CD14-positive monocyte (primary cell): ENCODE measurements around the gene PRXL2C. TPM values are rescaled to one million over a fixed set of nuclear protein-coding genes. Genes with fewer than 3 reads are reported as not detected.

Source experiments
- DNase-seq, 3 donors: peaks; one replicate each; pipeline ENCODE4 v3.0.0-alpha.2; 2011 to 2022
- H2AFZ ChIP-seq: 2 replicates; pipeline ENCODE4 v1.6.0; 2012; ENCODE audit warnings: mild to moderate bottlenecking, low read depth, low read length, inconsistent platforms; ENCODE audit not compliant: insufficient read depth, poor library complexity, severe bottlenecking
- H3K27ac ChIP-seq, 2 donors: 1 replicate in 1 of 2; 2 replicates in 1 of 2; pipeline ENCODE4 v1.5.1; 2012 to 2013; ENCODE audit warnings: low read length in 2 of 2, control low read depth in 1 of 2, inconsistent platforms in 1 of 2, low read depth in 1 of 2, mild to moderate bottlenecking in 1 of 2
- H3K27me3 ChIP-seq, 2 donors: one replicate each; pipeline versions ENCODE4 v1.6.0 to v1.6.1; 2011 to 2013; ENCODE audit warnings: low read length in 2 of 2; ENCODE audit not compliant: control insufficient read depth in 2 of 2, insufficient read depth in 2 of 2
- H3K36me3 ChIP-seq, 2 donors: replicated peaks in 1 of 2; 1 replicate in 1 of 2; 2 replicates in 1 of 2; pipeline versions ENCODE4 v1.5.1 to v1.6.1; 2012 to 2013; ENCODE audit warnings: low read length in 2 of 2, control low read depth in 1 of 2, inconsistent platforms in 1 of 2, mild to moderate bottlenecking in 1 of 2; ENCODE audit not compliant: insufficient read depth in 2 of 2, control insufficient read depth in 1 of 2
- H3K4me1 ChIP-seq, 2 donors: 1 replicate in 1 of 2; 2 replicates in 1 of 2; pipeline versions ENCODE4 v1.5.1 to v1.6.1; 2012 to 2013; ENCODE audit warnings: low read length in 2 of 2, control low read depth in 1 of 2, inconsistent platforms in 1 of 2, mild to moderate bottlenecking in 1 of 2, moderate library complexity in 1 of 2; ENCODE audit not compliant: insufficient read depth in 2 of 2, control insufficient read depth in 1 of 2
- H3K4me2 ChIP-seq: replicated peaks from 2 replicates; pipeline ENCODE3; 2012; ENCODE audit warnings: low read length, moderate library complexity, mild to moderate bottlenecking; ENCODE audit not compliant: poor library complexity, severe bottlenecking; ENCODE audit errors: extremely low read depth
- H3K4me3 ChIP-seq, 3 experiments: fragments of 200-600 bp in 1 of 3; sonication (generic) in 1 of 3; replicated peaks in 1 of 3; 1 replicate in 2 of 3; 2 replicates in 1 of 3; pipeline ENCODE4 v1.5.1; 2011 to 2013; ENCODE audit warnings: low read length in 3 of 3, mild to moderate bottlenecking in 3 of 3, control low read depth in 2 of 3, low read depth in 2 of 3, inconsistent platforms in 1 of 3, moderate library complexity in 1 of 3
- H3K79me2 ChIP-seq: 2 replicates; pipeline ENCODE4 v1.6.0; 2012; ENCODE audit warnings: mild to moderate bottlenecking, control low read depth, inconsistent platforms, low read length, moderate library complexity; ENCODE audit not compliant: insufficient read depth
- H3K9ac ChIP-seq: 2 replicates; pipeline ENCODE4 v1.6.0; 2017; ENCODE audit warnings: low read length, mild to moderate bottlenecking; ENCODE audit not compliant: insufficient read depth, poor library complexity, severe bottlenecking
- H3K9me3 ChIP-seq, 2 donors: replicated peaks in 1 of 2; 1 replicate in 1 of 2; 2 replicates in 1 of 2; pipeline versions ENCODE4 v1.5.1 to v1.6.1; 2012 to 2013; ENCODE audit warnings: low read length in 2 of 2, control low read depth in 1 of 2; ENCODE audit not compliant: control insufficient read depth in 1 of 2, insufficient read depth in 1 of 2
- H4K20me1 ChIP-seq: 2 replicates; pipeline ENCODE4 v1.6.0; 2012; ENCODE audit warnings: mild to moderate bottlenecking, low read length, control low read depth, moderate library complexity; ENCODE audit not compliant: insufficient read depth
- H3K27ac Mint-ChIP-seq, 7 donors: one replicate each; pipeline ENCODE4 v1.8.0; 2020; ENCODE audit warnings: mild to moderate bottlenecking in 7 of 7, mixed read lengths in 7 of 7, moderate library complexity in 6 of 7, inconsistent platforms in 2 of 7
- H3K27me3 Mint-ChIP-seq, 3 donors: one replicate each; pipeline ENCODE4 v1.8.0; 2021 to 2022; ENCODE audit warnings: low read depth in 3 of 3, mild to moderate bottlenecking in 3 of 3, mixed read lengths in 3 of 3, moderate library complexity in 3 of 3, inconsistent platforms in 1 of 3
- H3K36me3 Mint-ChIP-seq, 2 donors: one replicate each; pipeline ENCODE4 v1.8.0; 2020; ENCODE audit warnings: mixed read lengths in 2 of 2, inconsistent platforms in 1 of 2, mild to moderate bottlenecking in 1 of 2
- H3K4me1 Mint-ChIP-seq: one replicate; pipeline ENCODE4 v1.8.0; 2020; ENCODE audit warnings: mild to moderate bottlenecking, mixed read lengths
- H3K4me3 Mint-ChIP-seq, 2 donors: one replicate each; pipeline ENCODE4 v1.8.0; 2020; ENCODE audit warnings: mild to moderate bottlenecking in 2 of 2, mixed read lengths in 2 of 2, moderate library complexity in 1 of 2
- H3K9me3 Mint-ChIP-seq, 7 donors: one replicate each; pipeline ENCODE4 v1.8.0; 2020 to 2022; ENCODE audit warnings: mixed read lengths in 7 of 7, mild to moderate bottlenecking in 6 of 7, moderate library complexity in 6 of 7, inconsistent platforms in 2 of 7
- CTCF ChIP-seq: fragments of 200-600 bp; IDR thresholded peaks from one replicate; pipeline ENCODE4 v1.8.0; 2022; ENCODE audit warnings: antibody characterized with exemption, mild to moderate bottlenecking
- WGBS: methylation state at CpG from one replicate; pipeline ENCODE4 v1.1.5; 2013; ENCODE audit warnings: missing lambda C conversion rate; ENCODE audit not compliant: insufficient coverage; 5-methylcytosine and 5-hydroxymethylcytosine counted together
- intact Hi-C, 2 donors: fragments of 100-400 bp; cut with micrococcal nuclease; formaldehyde crosslinking; loops; one replicate each; pipeline versions ENCODE4 v1.15.0 to v1.15.1; 2023
- polyA plus RNA-seq, 3 donors: library from polyadenylated mRNA; depleted of rRNA in 1 of 3; unstranded in 2 of 3; stranded (reverse) in 1 of 3; fragments of 300-500 nt in 2 of 3; fragments of >200 nt in 1 of 3; fragmentation: Illumina TruSeq in 2 of 3; gene quantifications; 1 replicate in 2 of 3; 2 replicates in 1 of 3; pipeline ENCODE4 v1.2.3, GENCODE V29; 2012 to 2021

Gene PRXL2C
- polyA plus RNA-seq, 3 donors = 9.2 to 14.6 (median 9.3) TPM

GRCh38 chr9:96611302-96611701 is 43.8 kb downstream of the PRXL2C start:
- Histone ChIP-seq H3K4me3 (no peak overlapping the region), H3K27ac (no peak overlapping the region), H3K4me1 (no peaks in the 10 kb centered on the region), H3K4me2 (no peak overlapping the region), H2AFZ (no peak overlapping the region), H3K9ac (no peak overlapping the region), H3K9me3 (no peaks in the 10 kb centered on the region), H4K20me1 (no peaks in the 10 kb centered on the region), H3K36me3 (no peaks in the 10 kb centered on the region), H3K27me3 (peaks cover 20 to 40% of the 10 kb centered on the region in 2 donors), H3K79me2 (no peaks in the 10 kb centered on the region)
- Mint-ChIP-seq H3K4me3 (no peak overlapping the region), H3K4me1 (no peaks in the 10 kb centered on the region), H3K27ac (no peak overlapping the region), H3K36me3 (no peaks in the 10 kb centered on the region), H3K27me3 (peaks cover 29 to 58% (median 33%) of the 10 kb centered on the region in 3 donors), H3K9me3 (peaks cover 0 to 2% (median 0%) of the 10 kb centered on the region in 7 donors)
- no peak for DNase-seq
- intact Hi-C loops = no loop called here
- no CpG with 5 or more reads among the region's 3 CpGs for WGBS
- no peak for TF ChIP-seq CTCF

- H3K27me3 Mint-ChIP-seq = peaks cover 25 to 47% (median 26%) of the 10 kb centered on the region in 3 donors
- TF ChIP-seq CTCF = no peak
- intact Hi-C loops = no loop called here
Measured at GRCh38 chr9:96609732-96610131, 45.4 kb downstream of the PRXL2C start.

More at GRCh38 chr9:96609732-96610131, 45.4 kb downstream of the PRXL2C start:
- no peak overlapping the region for H3K9ac ChIP-seq
- no peak overlapping the region for H3K4me3 ChIP-seq
- no peaks in the 10 kb centered on the region for H3K9me3 ChIP-seq
- no peak for DNase-seq
- Mint-ChIP-seq H3K9me3 (peaks cover 0 to 2% (median 0%) of the 10 kb centered on the region in 7 donors), H3K4me1 (no peaks in the 10 kb centered on the region), H3K36me3 (no peaks in the 10 kb centered on the region), H3K4me3 (no peak overlapping the region), H3K27ac (no peak overlapping the region)
- H2AFZ ChIP-seq = no peak overlapping the region
- no peaks in the 10 kb centered on the region for H3K36me3 ChIP-seq
- H3K27ac ChIP-seq = no peak overlapping the region
- H3K79me2 ChIP-seq = no peaks in the 10 kb centered on the region
- no peak overlapping the region for H3K4me2 ChIP-seq
- no peaks in the 10 kb centered on the region for H4K20me1 ChIP-seq
- H3K4me1 ChIP-seq = no peaks in the 10 kb centered on the region
- H3K27me3 ChIP-seq = peaks cover 18 to 27% of the 10 kb centered on the region in 2 donors
